ENCODE measurements around the gene ATP8B1. TPM values are rescaled to one million over a fixed set of nuclear protein-coding genes. Genes with fewer than 3 reads are reported as not detected.
"Not testable (repeated sequence)": the region's sequence is repeated elsewhere in the genome, so short reads cannot be mapped to it uniquely, and the experiment has no call there.

Gene ATP8B1
- total RNA-seq, 3 donors from 2014 or later = 0.13 to 0.22 (median 0.15) TPM

- peaks cover 4% of the 10 kb centered on the region for H3K9me3 Mint-ChIP-seq
- DNase-seq (no peak), ATAC-seq (no peak)
- no peaks in the 10 kb centered on the region for H3K27me3 Mint-ChIP-seq (ENCODE audit: low read depth)
- no peak overlapping the region for H3K4me3 Mint-ChIP-seq
- no peaks in the 10 kb centered on the region for H3K36me3 Mint-ChIP-seq (ENCODE audit: insufficient read depth)
- H3K4me1 Mint-ChIP-seq (ENCODE audit: low read depth) = peaks cover 1% of the 10 kb centered on the region
Measured at GRCh38 chr18:57749604-57749970, 53.5 kb downstream of the ATP8B1 start.

DNA sequence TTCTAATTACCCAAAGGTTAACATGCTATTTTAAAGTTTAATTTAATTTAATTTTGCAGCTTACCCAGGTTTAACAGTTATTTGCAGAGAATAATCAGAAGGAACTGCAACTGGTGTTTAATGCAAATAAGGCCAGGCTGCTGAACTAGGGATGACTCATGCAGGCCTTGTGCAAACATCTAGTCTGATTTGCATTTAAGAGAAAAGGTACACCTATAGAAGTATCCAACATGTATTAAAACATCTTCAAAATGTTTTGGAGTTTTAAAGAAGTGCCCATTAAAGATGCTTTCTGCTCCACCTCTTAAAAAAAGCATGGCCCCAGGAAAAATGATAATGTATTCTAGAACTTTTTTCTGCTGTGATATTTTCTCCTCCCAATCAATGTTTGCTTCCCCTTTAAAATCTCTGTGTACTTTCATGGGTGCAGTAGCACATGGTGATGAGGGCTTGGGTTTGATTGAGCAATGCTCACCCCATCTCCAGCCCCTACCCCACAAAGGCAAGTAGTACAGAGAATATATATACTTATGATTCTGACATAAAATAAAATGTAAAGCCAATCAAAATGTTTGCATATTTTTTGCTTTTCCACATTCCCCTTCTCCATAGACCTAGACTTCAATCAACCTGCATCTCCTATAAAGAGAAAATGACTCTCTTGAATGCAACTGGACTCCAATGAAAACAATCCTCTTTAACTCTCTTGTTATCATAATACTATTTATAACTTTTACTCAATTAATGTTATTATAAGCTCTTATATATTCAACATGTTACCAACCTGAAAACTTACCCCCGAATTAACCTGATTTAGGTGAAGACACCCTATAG is 54.1 kb downstream of the ATP8B1 start:
- no peak for ATAC-seq
- no peak for DNase-seq
- Mint-ChIP-seq H3K27me3 (ENCODE audit: low read depth) (no peaks in the 10 kb centered on the region), H3K36me3 (ENCODE audit: insufficient read depth) (no peaks in the 10 kb centered on the region), H3K4me1 (ENCODE audit: low read depth) (peaks cover 1% of the 10 kb centered on the region), H3K4me3 (no peak overlapping the region), H3K9me3 (peaks cover 4% of the 10 kb centered on the region)

GRCh38 chr18:57747809-57748680 is 55.1 kb downstream of the ATP8B1 start:
- DNase-seq (no peak), ATAC-seq (no peak)
- Mint-ChIP-seq H3K4me3 (no peak overlapping the region), H3K27me3 (ENCODE audit: low read depth) (no peaks in the 10 kb centered on the region), H3K4me1 (ENCODE audit: low read depth) (peaks cover 1% of the 10 kb centered on the region), H3K9me3 (peaks cover 4% of the 10 kb centered on the region), H3K36me3 (ENCODE audit: insufficient read depth) (no peaks in the 10 kb centered on the region)

DNA sequence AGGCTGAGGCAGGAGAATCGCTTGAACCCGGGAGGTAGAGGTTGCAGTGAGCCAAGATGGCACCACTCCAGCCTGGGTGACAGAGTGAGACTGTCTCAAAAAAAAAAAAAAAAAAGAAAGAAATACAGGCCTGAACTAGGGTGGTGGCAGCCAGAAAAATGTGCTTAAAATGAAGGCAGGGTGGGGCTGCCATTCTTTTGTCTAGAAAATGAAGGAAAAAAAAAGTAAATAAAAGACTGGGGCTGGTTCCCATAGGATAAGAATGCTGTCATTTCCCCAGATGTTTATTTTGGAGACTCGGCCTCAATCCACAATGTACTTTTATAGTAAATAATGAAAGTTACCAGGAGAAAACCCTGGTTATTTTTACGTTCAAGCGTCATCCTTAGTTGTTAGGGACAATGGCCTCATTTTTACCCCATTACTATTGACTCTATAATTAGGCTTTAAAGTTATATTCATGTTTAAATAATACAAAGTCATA is 58.9 kb downstream of the ATP8B1 start:
- no peak for ATAC-seq
- H3K9me3 Mint-ChIP-seq = peaks cover 4% of the 10 kb centered on the region
- DNase-seq = no peak
- H3K4me3 Mint-ChIP-seq = no peak overlapping the region
- peaks cover 2% of the 10 kb centered on the region for H3K36me3 Mint-ChIP-seq (ENCODE audit: insufficient read depth)
- H3K27me3 Mint-ChIP-seq (ENCODE audit: low read depth) = no peaks in the 10 kb centered on the region
- H3K4me1 Mint-ChIP-seq (ENCODE audit: low read depth) = no peaks in the 10 kb centered on the region

- peaks cover 8% of the 10 kb centered on the region for H3K36me3 Mint-ChIP-seq (ENCODE audit: insufficient read depth)
- H3K27me3 Mint-ChIP-seq (ENCODE audit: low read depth) = no peaks in the 10 kb centered on the region
- ATAC-seq (no peak), DNase-seq (no peak)
- no peak overlapping the region for H3K4me3 Mint-ChIP-seq
- H3K4me1 Mint-ChIP-seq (ENCODE audit: low read depth) = no peaks in the 10 kb centered on the region
- peaks cover 3% of the 10 kb centered on the region for H3K9me3 Mint-ChIP-seq
Measured at GRCh38 chr18:57743008-57743407, 60.1 kb downstream of the ATP8B1 start.

GRCh38 chr18:57741273-57741672 is 61.8 kb downstream of the ATP8B1 start:
- Mint-ChIP-seq H3K4me3 (no peak overlapping the region), H3K27me3 (ENCODE audit: low read depth) (no peaks in the 10 kb centered on the region), H3K4me1 (ENCODE audit: low read depth) (no peaks in the 10 kb centered on the region), H3K9me3 (peaks cover 3% of the 10 kb centered on the region), H3K36me3 (ENCODE audit: insufficient read depth) (peaks cover 16% of the 10 kb centered on the region)
- ATAC-seq (no peak), DNase-seq (no peak)

- no peak overlapping the region for H3K4me3 Mint-ChIP-seq
- H3K36me3 Mint-ChIP-seq (ENCODE audit: insufficient read depth) = peaks cover 27% of the 10 kb centered on the region
- no peaks in the 10 kb centered on the region for H3K4me1 Mint-ChIP-seq (ENCODE audit: low read depth)
Measured at GRCh38 chr18:57738078-57738477, 65.0 kb downstream of the ATP8B1 start.

DNA sequence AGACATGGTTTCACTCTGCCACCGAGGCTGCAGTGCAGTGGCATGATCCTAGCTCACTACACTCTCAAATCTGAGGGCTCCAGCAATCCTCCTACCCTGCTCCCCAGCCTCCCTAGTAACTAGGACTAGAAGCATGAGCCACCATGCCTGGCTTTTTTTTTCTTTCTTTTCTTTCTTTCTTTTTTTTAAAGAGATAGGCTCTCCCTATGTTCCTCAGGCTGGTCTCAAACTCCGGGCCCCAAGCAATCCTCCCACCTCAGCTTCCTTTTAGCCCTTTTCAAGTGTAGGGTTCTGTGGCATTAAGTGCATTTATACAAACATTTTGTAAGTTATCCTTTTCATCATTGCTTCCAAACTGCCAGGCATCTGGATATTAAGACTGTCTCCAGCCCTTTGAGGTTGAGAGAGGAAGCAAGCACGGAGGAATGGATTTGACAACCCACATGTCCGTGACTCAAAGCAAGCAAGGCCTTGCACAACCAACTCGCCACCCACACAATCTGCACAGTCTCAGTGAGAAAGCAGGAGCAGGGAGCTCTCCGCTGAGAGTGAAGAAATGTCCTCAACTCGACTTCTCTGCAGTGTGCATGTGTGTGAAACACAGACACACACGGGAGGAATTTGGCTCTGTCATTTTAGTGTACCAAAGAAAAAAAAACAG is 65.6 kb downstream of the ATP8B1 start:
- Mint-ChIP-seq H3K27me3 (ENCODE audit: low read depth) (no peaks in the 10 kb centered on the region), H3K36me3 (ENCODE audit: insufficient read depth) (peaks cover 30% of the 10 kb centered on the region), H3K4me1 (ENCODE audit: low read depth) (no peaks in the 10 kb centered on the region), H3K9me3 (peaks cover 12% of the 10 kb centered on the region), H3K4me3 (no peak overlapping the region)
- no peak for ATAC-seq
- no peak for DNase-seq

More at GRCh38 chr18:57738078-57738477, 65.0 kb downstream of the ATP8B1 start:
- H3K27me3 Mint-ChIP-seq (ENCODE audit: low read depth) = no peaks in the 10 kb centered on the region
- ATAC-seq = no peak
- peaks cover 10% of the 10 kb centered on the region for H3K9me3 Mint-ChIP-seq
- no peak for DNase-seq

- peaks cover 30% of the 10 kb centered on the region for H3K36me3 Mint-ChIP-seq (ENCODE audit: insufficient read depth)
- DNase-seq; ATAC-seq; H3K4me3 Mint-ChIP-seq; H3K4me1 Mint-ChIP-seq (ENCODE audit: low read depth); H3K27me3 Mint-ChIP-seq (ENCODE audit: low read depth): not testable (repeated sequence)
- H3K9me3 Mint-ChIP-seq = peaks cover 25% of the 10 kb centered on the region
Measured at GRCh38 chr18:57735042-57735441, 68.1 kb downstream of the ATP8B1 start.

DNA sequence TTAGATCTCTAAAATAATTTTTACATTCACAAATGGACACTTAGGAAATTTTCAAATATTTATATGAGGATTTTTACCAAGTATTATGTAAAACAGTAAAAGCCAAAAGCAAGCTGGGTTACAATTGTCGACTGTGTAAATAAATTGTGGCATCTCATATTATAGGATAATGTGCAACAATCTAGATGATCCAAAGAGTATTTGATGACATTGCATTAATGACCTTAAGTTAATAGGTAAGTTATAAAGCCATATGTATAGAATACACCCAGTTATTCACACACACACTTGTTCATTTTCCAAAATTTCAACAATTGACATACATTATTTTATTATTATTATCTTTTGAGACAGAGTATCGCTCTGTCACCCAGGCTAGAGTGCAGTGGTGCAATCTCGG is 69.3 kb downstream of the ATP8B1 start:
- no peaks in the 10 kb centered on the region for H3K27me3 Mint-ChIP-seq (ENCODE audit: low read depth)

DNA sequence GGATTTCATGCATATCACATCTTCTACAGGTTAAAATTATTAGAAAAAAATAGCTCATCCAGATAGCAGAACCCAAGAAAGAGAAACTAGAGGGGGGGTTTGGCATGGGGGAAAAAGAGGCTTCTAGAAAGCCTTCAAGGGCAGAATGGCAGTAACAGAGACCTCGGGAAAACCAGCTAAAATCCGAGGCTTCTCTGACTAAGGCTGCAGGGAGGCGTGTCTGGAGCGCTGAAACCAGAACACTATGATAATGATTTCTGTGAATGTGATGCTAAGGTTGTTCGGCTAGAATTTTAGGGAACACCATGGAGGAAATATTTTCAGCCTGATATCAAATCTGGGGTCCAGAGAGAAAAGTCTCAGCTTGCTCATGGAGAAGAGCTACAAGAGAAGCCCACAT is 73.0 kb downstream of the ATP8B1 start:
- no peak for DNase-seq
- Mint-ChIP-seq H3K27me3 (ENCODE audit: low read depth) (no peaks in the 10 kb centered on the region), H3K36me3 (ENCODE audit: insufficient read depth) (peaks cover 8% of the 10 kb centered on the region), H3K4me3 (no peak overlapping the region), H3K9me3 (peaks cover 46% of the 10 kb centered on the region), H3K4me1 (ENCODE audit: low read depth) (peaks cover 2% of the 10 kb centered on the region)
- ATAC-seq = no peak

More for the DNA sequence above, 69.3 kb downstream of the ATP8B1 start:
- peaks cover 27% of the 10 kb centered on the region for H3K9me3 Mint-ChIP-seq
- DNase-seq = no peak
- no peaks in the 10 kb centered on the region for H3K4me1 Mint-ChIP-seq (ENCODE audit: low read depth)
- ATAC-seq = no peak
- no peak overlapping the region for H3K4me3 Mint-ChIP-seq
- H3K36me3 Mint-ChIP-seq (ENCODE audit: insufficient read depth) = peaks cover 27% of the 10 kb centered on the region

DNA sequence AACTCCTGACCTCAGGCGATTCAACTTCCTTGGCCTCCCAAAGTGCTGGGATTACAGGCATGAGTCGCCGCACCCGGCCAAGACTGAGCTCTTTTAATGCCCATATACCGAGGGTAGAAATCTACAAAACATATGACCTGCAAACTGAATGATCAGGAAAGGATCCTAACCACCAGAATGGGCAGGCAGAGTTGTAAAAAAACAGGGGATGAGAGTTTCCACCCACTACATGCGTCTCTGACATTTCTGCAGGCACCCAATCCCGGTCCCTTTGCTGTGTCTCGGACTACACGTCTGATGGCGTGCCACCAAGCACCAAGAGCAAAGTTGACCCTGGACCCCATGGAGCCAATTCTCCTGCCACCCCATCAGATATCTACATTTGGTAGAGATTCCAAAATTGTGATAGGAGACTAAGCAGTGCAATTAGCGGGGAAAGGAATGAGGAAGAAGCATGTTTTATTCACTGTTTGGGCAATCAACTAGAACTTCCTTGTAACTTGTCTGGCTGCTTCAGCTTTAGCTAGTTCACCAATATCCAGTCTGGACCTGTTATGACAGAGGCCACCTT is 74.1 kb downstream of the ATP8B1 start:
- ATAC-seq (no peak), DNase-seq (no peak)
- H3K9me3 Mint-ChIP-seq = peaks cover 44% of the 10 kb centered on the region
- no peak overlapping the region for H3K4me3 Mint-ChIP-seq
- H3K36me3 Mint-ChIP-seq (ENCODE audit: insufficient read depth) = peaks cover 3% of the 10 kb centered on the region
- no peaks in the 10 kb centered on the region for H3K27me3 Mint-ChIP-seq (ENCODE audit: low read depth)
- peaks cover 2% of the 10 kb centered on the region for H3K4me1 Mint-ChIP-seq (ENCODE audit: low read depth)

DNA sequence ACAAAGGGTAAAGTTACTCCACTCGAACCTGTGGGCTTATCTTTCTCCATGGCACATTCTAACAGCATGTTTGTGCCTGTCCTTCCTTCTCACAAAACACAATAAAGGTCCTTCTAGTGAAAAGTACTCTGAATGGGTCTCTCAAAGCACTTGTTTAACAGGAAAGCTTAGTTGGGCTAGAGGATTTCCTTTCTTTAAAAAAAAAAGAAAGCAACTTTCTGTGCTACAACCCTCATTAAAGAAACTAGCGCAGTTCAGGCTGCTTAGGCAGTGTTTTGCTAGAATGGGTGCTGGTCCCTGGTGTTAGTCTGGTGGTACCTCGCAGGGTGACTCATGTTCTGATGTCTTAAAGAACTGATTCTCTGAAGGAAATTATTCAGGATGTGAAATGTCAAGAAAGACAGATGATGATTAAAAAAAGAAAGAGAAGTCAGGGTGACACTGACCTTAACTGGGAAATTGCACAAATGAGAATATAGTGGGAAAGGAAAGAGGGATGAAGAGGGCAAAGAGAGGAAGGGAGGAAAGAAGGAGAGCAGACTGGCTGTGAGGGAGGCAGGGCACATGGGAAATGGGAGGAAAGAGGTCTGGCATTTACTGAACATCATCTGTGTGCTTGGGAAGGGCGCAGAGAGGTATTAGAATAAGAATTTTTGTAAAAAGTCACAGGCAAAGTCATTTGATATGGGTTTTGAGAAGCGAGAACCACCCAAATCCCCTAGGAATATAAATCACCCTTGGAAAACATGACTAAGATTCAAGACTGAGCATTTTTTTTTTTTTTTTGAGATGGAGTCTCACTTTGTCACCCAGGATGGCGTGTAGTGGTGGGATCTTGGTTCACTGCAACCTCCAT is 74.9 kb downstream of the ATP8B1 start:
- ATAC-seq (no peak), DNase-seq (no peak)
- no peak overlapping the region for H3K4me3 Mint-ChIP-seq
- no peaks in the 10 kb centered on the region for H3K27me3 Mint-ChIP-seq (ENCODE audit: low read depth)
- peaks cover 3% of the 10 kb centered on the region for H3K36me3 Mint-ChIP-seq (ENCODE audit: insufficient read depth)
- peaks cover 43% of the 10 kb centered on the region for H3K9me3 Mint-ChIP-seq
- peaks cover 2% of the 10 kb centered on the region for H3K4me1 Mint-ChIP-seq (ENCODE audit: low read depth)

Data from activated T-cell treated with anti-CD3 and anti-CD28 coated beads, Interleukin-2, amount 50 U/mL, for 4 hours (primary cell).